Mesodermal cell (in vitro differentiated cells): ENCODE data around the gene EFCAB6. TPM values are rescaled to one million over a fixed set of nuclear protein-coding genes. Genes with fewer than 3 reads are reported as not detected.
A peak's percentile ranks its signal among the peaks of the same experiment; 100 is the strongest.

Experiments used
- H3K27ac ChIP-seq: 2 replicates; pipeline ENCODE4 v1.7.0; 2013; ENCODE audit warnings: mild to moderate bottlenecking, low read depth, low read length, moderate library complexity; ENCODE audit not compliant: severe bottlenecking
- H3K36me3 ChIP-seq: 2 replicates; pipeline ENCODE4 v1.7.1; 2013; ENCODE audit warnings: mild to moderate bottlenecking, low read length, moderate library complexity; ENCODE audit not compliant: control insufficient read depth, insufficient read depth
- H3K4me1 ChIP-seq: one replicate; pipeline ENCODE4 v1.7.1; 2013; ENCODE audit warnings: mild to moderate bottlenecking, low read length; ENCODE audit not compliant: insufficient read depth, control insufficient read depth, poor library complexity, severe bottlenecking
- H3K4me3 ChIP-seq: 2 replicates; pipeline ENCODE4 v1.7.0; 2013; ENCODE audit warnings: low read length, control low read depth, mild to moderate bottlenecking; ENCODE audit not compliant: insufficient read depth, poor library complexity, severe bottlenecking; ENCODE audit errors: extremely low read depth
- H3K9me3 ChIP-seq: 2 replicates; pipeline ENCODE4 v1.7.1; 2013; ENCODE audit warnings: mild to moderate bottlenecking, low read length, moderate library complexity; ENCODE audit not compliant: control insufficient read depth
- WGBS, 2 experiments: methylation state at CpG; one replicate each; pipeline ENCODE4 v1.1.5; 2013; ENCODE audit warnings: missing lambda C conversion rate in 2 of 2; ENCODE audit not compliant: insufficient coverage in 2 of 2; 5-methylcytosine and 5-hydroxymethylcytosine counted together
- polyA plus RNA-seq, 2 experiments: library from polyadenylated mRNA; stranded (reverse); fragments of 50-300 nt; gene quantifications; one replicate each; pipeline ENCODE4 v1.2.3, GENCODE V29; 2013

The EFCAB6 gene
- 0.33 TPM for polyA plus RNA-seq (2013, experiment 1 of 2)
- 0.91 TPM for polyA plus RNA-seq (2013, experiment 2 of 2)

GRCh38 chr22:43812149-43812842 lies at the start of gene EFCAB6:
Gene EFCAB6 (minus strand): TSS chr22:43812305. CDS start chr22:43782318, 29,987 bp downstream.
- WGBS, 2 experiments, result 0 to 1% methylated on average over 49 to 51 of the region's 55 CpGs
- H3K36me3 ChIP-seq, result peaks cover 2% of the 10 kb centered on the region
- H3K4me1 ChIP-seq, result peaks cover 5% of the 10 kb centered on the region
- peak within 1 kb of the TSS; percentile 76 for H3K4me3 ChIP-seq
- H3K9me3 ChIP-seq, result no peaks in the 10 kb centered on the region
- peak within 1 kb of the TSS; percentile 53 for H3K27ac ChIP-seq

- Histone ChIP-seq H3K27ac (no peak overlapping the region), H3K9me3 (peaks cover 5% of the 10 kb centered on the region)
- WGBS, 2 experiments, result 56 to 63% methylated on average over 3 to 4 of the region's 9 CpGs
Observed at GRCh38 chr22:43861529-43861928, 49.4 kb upstream of the EFCAB6 start.

DNA sequence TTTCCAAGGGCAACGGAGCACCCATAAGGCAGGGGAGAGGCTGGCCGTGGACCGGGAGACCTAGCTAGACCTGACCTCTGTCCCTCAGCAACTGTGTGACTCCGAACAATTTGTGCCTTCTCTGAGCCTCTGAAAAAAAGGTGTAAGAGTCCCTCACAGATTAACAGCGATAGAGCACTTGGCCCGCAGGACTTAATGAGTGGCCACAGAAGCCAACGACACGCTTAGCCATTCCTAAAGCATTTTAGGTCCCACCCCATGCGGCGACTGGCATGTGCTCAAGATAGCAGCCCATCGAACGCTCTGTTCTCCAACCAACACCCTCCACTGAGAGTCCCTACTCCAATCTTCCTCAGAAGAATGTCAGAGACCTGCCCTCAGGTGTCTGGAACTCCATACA lies 48.7 kb upstream of the EFCAB6 start:
- no peaks in the 10 kb centered on the region for H3K36me3 ChIP-seq
- H3K4me1 ChIP-seq, result no peaks in the 10 kb centered on the region
- peak overlapping the region; percentile 47 for H3K4me3 ChIP-seq
- WGBS, 2 experiments, result 89 to 92% methylated on average over 10 to 12 of the region's 12 CpGs
- H3K27ac ChIP-seq, result no peak overlapping the region
- H3K9me3 ChIP-seq, result peaks cover 5% of the 10 kb centered on the region

More at GRCh38 chr22:43861529-43861928, 49.4 kb upstream of the EFCAB6 start:
- Histone ChIP-seq H3K4me3 (peak overlapping the region; percentile 47), H3K36me3 (no peaks in the 10 kb centered on the region), H3K4me1 (no peaks in the 10 kb centered on the region)

- 93 to 94% methylated on average over 9 to 11 of the region's 11 CpGs for WGBS, 2 experiments
- peaks cover 5% of the 10 kb centered on the region for H3K9me3 ChIP-seq
- no peaks in the 10 kb centered on the region for H3K4me1 ChIP-seq
- no peaks in the 10 kb centered on the region for H3K36me3 ChIP-seq
- no peak overlapping the region for H3K27ac ChIP-seq
- H3K4me3 ChIP-seq, result no peak overlapping the region
Observed at GRCh38 chr22:43860126-43860525, 48.0 kb upstream of the EFCAB6 start.

- peaks cover 5% of the 10 kb centered on the region for H3K9me3 ChIP-seq
- H3K27ac ChIP-seq, result no peak overlapping the region
- WGBS, 2 experiments, result 86 to 90% methylated on average over 9 to 13 of the region's 14 CpGs
- no peaks in the 10 kb centered on the region for H3K36me3 ChIP-seq
- no peaks in the 10 kb centered on the region for H3K4me1 ChIP-seq
- H3K4me3 ChIP-seq, result no peak overlapping the region
Observed at GRCh38 chr22:43859621-43860020, 47.5 kb upstream of the EFCAB6 start.

GRCh38 chr22:43859176-43859575 lies 47.1 kb upstream of the EFCAB6 start:
- no peak overlapping the region for H3K4me3 ChIP-seq
- peaks cover 5% of the 10 kb centered on the region for H3K9me3 ChIP-seq
- H3K36me3 ChIP-seq, result no peaks in the 10 kb centered on the region
- no peak overlapping the region for H3K27ac ChIP-seq
- H3K4me1 ChIP-seq, result no peaks in the 10 kb centered on the region
- WGBS, 2 experiments, result 89 to 96% methylated on average over 6 to 7 of the region's 7 CpGs

- H3K4me3 ChIP-seq, result no peak overlapping the region
- no peak overlapping the region for H3K27ac ChIP-seq
- peaks cover 5% of the 10 kb centered on the region for H3K9me3 ChIP-seq
- WGBS, 2 experiments, result 68 to 87% methylated on average over 5 to 10 of the region's 11 CpGs
- no peaks in the 10 kb centered on the region for H3K4me1 ChIP-seq
- H3K36me3 ChIP-seq, result no peaks in the 10 kb centered on the region
Observed at GRCh38 chr22:43858156-43858895, 46.2 kb upstream of the EFCAB6 start.

- H3K36me3 ChIP-seq, result no peaks in the 10 kb centered on the region
- H3K4me3 ChIP-seq, result no peak overlapping the region
- no peak overlapping the region for H3K27ac ChIP-seq
- no peaks in the 10 kb centered on the region for H3K4me1 ChIP-seq
- H3K9me3 ChIP-seq, result peaks cover 5% of the 10 kb centered on the region
Observed at GRCh38 chr22:43857367-43857766, 45.3 kb upstream of the EFCAB6 start.

DNA sequence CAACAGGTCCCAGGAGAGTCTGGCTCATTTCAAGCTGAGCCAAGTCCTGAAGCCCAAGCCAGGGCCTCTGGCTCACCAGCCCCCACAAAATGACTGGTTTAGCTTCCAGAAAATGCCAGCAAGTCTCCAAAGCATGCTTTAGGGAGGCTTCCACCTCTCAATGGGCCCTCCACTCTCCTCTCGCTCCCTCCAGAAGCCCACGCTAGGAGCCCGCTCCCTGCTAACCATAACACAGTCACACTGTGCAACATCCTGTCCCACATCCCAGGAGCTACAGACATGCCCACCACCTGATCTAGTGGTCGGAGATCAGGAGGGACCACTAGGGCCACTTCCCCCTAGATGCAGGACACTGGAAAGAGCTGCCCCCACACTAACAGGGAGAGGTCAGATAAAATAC lies 43.3 kb upstream of the EFCAB6 start:
- H3K4me3 ChIP-seq, result no peak overlapping the region
- no peaks in the 10 kb centered on the region for H3K4me1 ChIP-seq
- H3K27ac ChIP-seq, result no peak overlapping the region
- no peaks in the 10 kb centered on the region for H3K36me3 ChIP-seq
- H3K9me3 ChIP-seq, result peaks cover 5% of the 10 kb centered on the region
- WGBS, 2 experiments, result 86 to 100% methylated on average over 2 to 4 of the region's 4 CpGs

DNA sequence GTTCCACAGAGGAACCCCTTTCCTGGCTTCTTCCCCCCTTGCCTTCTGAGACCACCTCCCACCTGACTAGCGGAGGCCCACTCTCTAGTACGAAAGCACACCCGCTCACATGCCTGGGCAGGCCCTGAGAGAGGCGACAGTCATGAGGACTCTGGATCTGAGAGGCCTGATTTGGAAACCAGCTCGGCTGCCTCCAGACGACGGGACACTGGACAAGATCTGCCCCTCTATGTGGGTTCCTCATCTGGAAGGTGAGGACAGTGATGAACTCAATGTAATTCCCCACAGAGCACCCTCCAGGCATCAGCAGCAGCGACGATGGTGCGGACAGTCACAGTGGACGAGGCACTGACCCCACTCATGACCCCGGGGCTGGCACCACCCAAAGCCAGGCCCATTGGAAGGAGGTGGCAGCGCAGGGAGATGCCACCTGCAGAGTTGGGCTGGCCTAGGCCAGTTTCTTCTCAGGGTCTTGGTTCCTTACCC lies 42.7 kb upstream of the EFCAB6 start:
- Histone ChIP-seq H3K27ac (no peak overlapping the region), H3K4me1 (no peaks in the 10 kb centered on the region), H3K36me3 (no peaks in the 10 kb centered on the region), H3K4me3 (no peak overlapping the region), H3K9me3 (peaks cover 5% of the 10 kb centered on the region)
- 92 to 96% methylated on average over 8 to 13 of the region's 13 CpGs for WGBS, 2 experiments
